A673 (cell line): ENCODE measurements around the gene PRDM16. TPM values are rescaled to one million over a fixed set of nuclear protein-coding genes. Genes with fewer than 3 reads are reported as not detected.

Experiments
- BruUV-seq: library from RNA; stranded (reverse); fragments of 400-500 nt; replicated peaks from 2 replicates; lab custom pipeline; 2021; lab: Mats Ljungman, UMichigan
- CTCF ChIA-PET: fragments of 300-600 bp; sonication (Branson Sonifier 250); formaldehyde crosslinking; loops from one replicate; lab custom pipeline; 2022; ENCODE audit warnings: antibody characterized with exemption; lab: Charles Lee
- POLR2A ChIA-PET: fragments of 300-600 bp; sonication (Branson Sonifier 250); formaldehyde crosslinking; loops from one replicate; lab custom pipeline; 2022; ENCODE audit warnings: antibody characterized with exemption; ENCODE audit not compliant: low non-redundant PET; lab: Charles Lee
- DNase-seq: peaks from one replicate; pipeline ENCODE4 v3.0.0-alpha.2; 2015; ENCODE audit warnings: low spot score
- H3K27ac ChIP-seq: fragments of 200-600 bp; sonication (generic); 2 replicates; pipeline ENCODE4 v1.5.1; 2016; ENCODE audit warnings: mixed run types, low read depth, mild to moderate bottlenecking, mixed read lengths, antibody characterized with exemption, low read length; ENCODE audit not compliant: poor library complexity, severe bottlenecking
- H3K27me3 ChIP-seq: fragments of 200-600 bp; sonication (generic); replicated peaks from 2 replicates; pipeline ENCODE4 v1.6.1; 2017; ENCODE audit warnings: mixed run types, low read depth, mild to moderate bottlenecking, mixed read lengths, antibody characterized with exemption, low read length; ENCODE audit not compliant: insufficient read depth, poor library complexity
- H3K36me3 ChIP-seq: fragments of 200-600 bp; sonication (generic); 2 replicates; pipeline ENCODE4 v1.6.1; 2016; ENCODE audit warnings: mixed run types, mild to moderate bottlenecking, mixed read lengths, antibody characterized with exemption, low read length; ENCODE audit not compliant: insufficient read depth, poor library complexity, severe bottlenecking
- H3K4me1 ChIP-seq: fragments of 200-600 bp; sonication (generic); 2 replicates; pipeline ENCODE4 v1.6.1; 2017; ENCODE audit warnings: mixed run types, mild to moderate bottlenecking, mixed read lengths, antibody characterized with exemption, low read length; ENCODE audit not compliant: insufficient read depth, poor library complexity, severe bottlenecking
- H3K4me3 ChIP-seq: fragments of 200-600 bp; sonication (generic); 2 replicates; pipeline ENCODE4 v1.5.1; 2016; ENCODE audit warnings: low read depth, mixed run types, mild to moderate bottlenecking, mixed read lengths, low read length; ENCODE audit not compliant: poor library complexity, severe bottlenecking
- H3K9me3 ChIP-seq: fragments of 200-600 bp; sonication (generic); 2 replicates; pipeline ENCODE4 v1.6.1; 2016; ENCODE audit warnings: mixed run types, low read depth, mild to moderate bottlenecking, mixed read lengths, antibody characterized with exemption, low read length; ENCODE audit not compliant: poor library complexity, severe bottlenecking
- EZH2 ChIP-seq: fragments of 200-600 bp; sonication (generic); IDR thresholded peaks from 2 replicates; pipeline ENCODE4 v1.6.1; 2017; ENCODE audit warnings: borderline replicate concordance, low read depth, mild to moderate bottlenecking, mixed read lengths, antibody characterized with exemption, low read length; ENCODE audit not compliant: poor library complexity, severe bottlenecking
- intact Hi-C: fragments of 100-400 bp; cut with micrococcal nuclease; formaldehyde crosslinking; loops from one replicate; pipeline ENCODE4 v1.10.0; 2022; ENCODE audit not compliant: unreplicated experiment
- total RNA-seq: library from RNA; stranded (reverse); gene quantifications from 2 replicates; pipeline ENCODE4 v1.2.3, GENCODE V29; 2021
- TF ChIP-seq, protein P1 (sequence below): fragments of 300-800, 200-600 bp; sonication (generic); conservative IDR thresholded peaks from 2 replicates; pipeline ENCODE4 v1.5.1; 2017; ENCODE audit warnings: low read depth, mild to moderate bottlenecking, antibody characterized with exemption, low read length, moderate library complexity, mixed read lengths

The PRDM16 gene
- total RNA-seq, 1 experiment from 2014 or later, result 0.49 TPM

DNA sequence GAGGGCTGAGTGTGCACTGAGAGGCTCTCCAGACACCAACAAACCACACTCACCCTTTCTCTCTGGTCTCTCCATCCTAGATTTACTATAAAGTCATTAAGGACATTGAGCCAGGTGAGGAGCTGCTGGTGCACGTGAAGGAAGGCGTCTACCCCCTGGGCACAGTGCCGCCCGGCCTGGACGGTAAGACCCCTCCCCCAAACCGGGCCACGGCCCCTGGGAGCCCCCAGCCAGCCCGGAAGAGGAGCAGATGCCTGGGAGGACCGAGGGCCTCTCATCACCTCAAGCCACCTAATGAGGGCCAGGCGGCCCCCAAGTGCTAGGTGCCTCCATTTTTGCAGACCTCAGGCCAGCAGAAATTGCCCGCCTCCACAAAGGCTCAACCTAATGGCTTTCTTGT, 327.4 kb downstream of the PRDM16 start:
- Histone ChIP-seq H3K27me3 (peaks cover 84% of the 10 kb centered on the region), H3K36me3 (no peaks in the 10 kb centered on the region), H3K27ac (no peak overlapping the region), H3K9me3 (no peaks in the 10 kb centered on the region), H3K4me1 (no peaks in the 10 kb centered on the region), H3K4me3 (no peak overlapping the region)
- no peak for TF ChIP-seq EZH2
- TF ChIP-seq, protein P1, sequence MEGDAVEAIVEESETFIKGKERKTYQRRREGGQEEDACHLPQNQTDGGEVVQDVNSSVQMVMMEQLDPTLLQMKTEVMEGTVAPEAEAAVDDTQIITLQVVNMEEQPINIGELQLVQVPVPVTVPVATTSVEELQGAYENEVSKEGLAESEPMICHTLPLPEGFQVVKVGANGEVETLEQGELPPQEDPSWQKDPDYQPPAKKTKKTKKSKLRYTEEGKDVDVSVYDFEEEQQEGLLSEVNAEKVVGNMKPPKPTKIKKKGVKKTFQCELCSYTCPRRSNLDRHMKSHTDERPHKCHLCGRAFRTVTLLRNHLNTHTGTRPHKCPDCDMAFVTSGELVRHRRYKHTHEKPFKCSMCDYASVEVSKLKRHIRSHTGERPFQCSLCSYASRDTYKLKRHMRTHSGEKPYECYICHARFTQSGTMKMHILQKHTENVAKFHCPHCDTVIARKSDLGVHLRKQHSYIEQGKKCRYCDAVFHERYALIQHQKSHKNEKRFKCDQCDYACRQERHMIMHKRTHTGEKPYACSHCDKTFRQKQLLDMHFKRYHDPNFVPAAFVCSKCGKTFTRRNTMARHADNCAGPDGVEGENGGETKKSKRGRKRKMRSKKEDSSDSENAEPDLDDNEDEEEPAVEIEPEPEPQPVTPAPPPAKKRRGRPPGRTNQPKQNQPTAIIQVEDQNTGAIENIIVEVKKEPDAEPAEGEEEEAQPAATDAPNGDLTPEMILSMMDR, result no peak
- BruUV-seq, result no TSS peak
- POLR2A ChIA-PET, result no interaction called here
- intact Hi-C loops, result no loop called here
- no peak for DNase-seq
- CTCF ChIA-PET, result no interaction called here

DNA sequence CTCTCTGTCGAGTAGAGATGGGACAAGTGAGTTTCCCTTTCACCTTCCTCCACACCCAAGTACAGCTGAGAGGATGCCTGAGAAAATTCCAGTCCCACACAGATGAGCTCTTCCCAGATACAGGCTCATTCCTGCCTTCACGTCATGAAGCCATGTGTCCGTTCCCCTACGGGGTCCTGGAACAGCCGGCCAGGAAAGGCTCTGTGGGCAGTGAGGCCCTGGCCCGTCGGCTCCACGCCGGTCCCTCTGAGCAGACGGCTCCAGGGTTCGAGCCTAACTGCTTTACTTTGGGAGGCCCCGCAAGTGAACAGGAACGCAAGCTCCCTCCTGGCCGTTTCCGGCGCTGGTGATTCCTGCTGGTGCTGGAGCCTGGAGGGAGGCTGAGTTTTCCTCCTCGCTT, 328.3 kb downstream of the PRDM16 start:
- POLR2A ChIA-PET, result no interaction called here
- no peak for DNase-seq
- Histone ChIP-seq H3K4me1 (no peaks in the 10 kb centered on the region), H3K27me3 (peaks cover 75% of the 10 kb centered on the region), H3K36me3 (no peaks in the 10 kb centered on the region), H3K27ac (no peak overlapping the region), H3K9me3 (no peaks in the 10 kb centered on the region), H3K4me3 (no peak overlapping the region)
- CTCF ChIA-PET, result no interaction called here
- no TSS peak for BruUV-seq
- TF ChIP-seq, protein P1, result no peak
- TF ChIP-seq EZH2, result no peak
- intact Hi-C loops, result no loop called here

DNA sequence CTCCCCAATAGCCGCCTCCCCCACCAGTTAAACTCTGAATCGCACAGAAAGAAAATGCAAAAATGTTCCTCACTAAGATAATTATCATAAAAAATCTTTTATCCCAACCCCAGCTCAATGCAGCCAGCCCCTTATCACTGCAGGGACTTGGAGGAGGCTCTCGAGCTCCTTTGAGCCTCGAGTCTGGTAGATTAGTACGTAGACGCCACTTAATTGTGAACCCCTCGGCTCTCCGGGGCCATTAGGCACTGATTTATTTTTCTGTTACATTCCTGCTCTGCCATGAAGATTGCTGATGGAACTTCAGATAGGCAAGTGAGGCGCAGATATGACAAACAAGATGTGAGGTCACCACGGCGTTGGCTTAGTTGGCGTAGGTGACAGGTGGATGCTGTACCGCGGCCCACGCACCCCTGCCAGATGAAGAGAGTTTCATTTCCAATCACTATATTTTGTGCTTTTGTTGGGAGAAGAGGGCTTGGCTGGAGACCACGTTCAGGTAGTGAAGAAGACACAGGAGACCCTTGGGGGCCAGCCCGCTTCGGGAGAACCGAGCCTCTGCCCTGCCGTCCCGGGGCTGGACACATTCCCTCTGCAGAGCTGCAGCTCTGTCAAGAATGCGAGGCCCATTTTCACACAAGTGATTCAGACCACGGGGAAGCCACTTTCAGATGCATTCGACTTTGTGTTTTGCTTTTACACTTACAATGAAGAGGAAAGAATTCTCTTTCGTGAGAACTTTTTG, 329.6 kb downstream of the PRDM16 start:
- TF ChIP-seq, protein P1, result no peak
- no peak for TF ChIP-seq EZH2
- intact Hi-C loops, result no loop called here
- BruUV-seq, result no TSS peak
- H3K4me3 ChIP-seq, result no peak overlapping the region
- peaks cover 63% of the 10 kb centered on the region for H3K27me3 ChIP-seq
- H3K36me3 ChIP-seq, result no peaks in the 10 kb centered on the region
- H3K27ac ChIP-seq, result no peak overlapping the region
- no peak for DNase-seq
- ChIA-PET POLR2A (no interaction called here), CTCF (no interaction called here)
- no peaks in the 10 kb centered on the region for H3K4me1 ChIP-seq
- no peaks in the 10 kb centered on the region for H3K9me3 ChIP-seq
